ENCODE results near the gene CYP2S1.

Gene CYP2S1

GRCh38 chr19:41195675-41196497, 2.9 kb downstream of the CYP2S1 start:
- ATAC-seq, result no peak

GRCh38 chr19:41198559-41198958, 5.5 kb downstream of the CYP2S1 start:
- no peak for ATAC-seq

DNA sequence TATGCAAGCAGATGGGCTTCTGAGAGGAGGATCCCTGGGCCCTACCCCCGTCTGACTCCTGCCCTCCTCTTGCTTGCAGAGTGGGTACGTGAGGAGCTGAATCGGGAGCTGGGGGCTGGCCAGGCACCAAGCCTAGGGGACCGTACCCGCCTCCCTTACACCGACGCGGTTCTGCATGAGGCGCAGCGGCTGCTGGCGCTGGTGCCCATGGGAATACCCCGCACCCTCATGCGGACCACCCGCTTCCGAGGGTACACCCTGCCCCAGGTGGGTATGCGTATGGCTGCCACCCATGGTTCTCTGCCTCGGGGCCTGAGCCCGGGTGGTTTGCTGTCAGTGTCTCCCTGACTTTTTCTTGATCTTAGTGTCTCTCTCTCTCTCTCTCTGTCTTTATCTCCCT, 10.4 kb downstream of the CYP2S1 start:
- no peak for ATAC-seq

DNA sequence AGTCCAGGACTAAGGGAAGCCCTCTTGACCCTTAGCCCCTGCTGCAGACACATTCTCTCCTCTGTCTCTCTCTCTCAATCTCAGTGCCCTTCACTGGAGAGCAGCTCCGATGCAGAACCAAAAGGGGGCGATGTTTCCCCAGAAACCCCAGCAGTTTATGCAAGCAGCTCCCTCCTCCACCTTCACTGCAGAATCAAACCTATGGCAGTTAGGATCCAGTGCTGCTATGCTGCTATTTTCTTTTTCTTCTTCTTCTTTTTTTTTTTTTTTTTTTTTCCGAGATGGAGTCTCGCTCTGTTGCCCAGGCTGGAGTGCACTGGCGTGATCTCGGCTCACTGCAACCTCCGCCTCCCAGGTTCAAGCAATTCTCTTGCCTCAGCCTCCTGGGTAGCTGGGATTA, 11.3 kb downstream of the CYP2S1 start:
- peak; percentile 97 to 99 for ATAC-seq

DNA sequence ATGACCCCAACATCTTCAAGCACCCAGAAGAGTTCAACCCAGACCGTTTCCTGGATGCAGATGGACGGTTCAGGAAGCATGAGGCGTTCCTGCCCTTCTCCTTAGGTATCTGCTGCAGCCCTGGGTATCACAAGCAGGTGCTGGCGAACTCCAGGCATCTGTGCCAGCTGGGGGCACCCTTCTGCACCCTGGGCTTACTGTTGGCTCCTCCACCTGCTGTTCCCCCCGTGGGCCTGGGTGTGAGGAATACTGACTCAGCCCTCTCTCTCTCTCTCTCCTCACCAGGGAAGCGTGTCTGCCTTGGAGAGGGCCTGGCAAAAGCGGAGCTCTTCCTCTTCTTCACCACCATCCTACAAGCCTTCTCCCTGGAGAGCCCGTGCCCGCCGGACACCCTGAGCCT, 13.0 kb downstream of the CYP2S1 start:
- ATAC-seq, result no peak

DNA sequence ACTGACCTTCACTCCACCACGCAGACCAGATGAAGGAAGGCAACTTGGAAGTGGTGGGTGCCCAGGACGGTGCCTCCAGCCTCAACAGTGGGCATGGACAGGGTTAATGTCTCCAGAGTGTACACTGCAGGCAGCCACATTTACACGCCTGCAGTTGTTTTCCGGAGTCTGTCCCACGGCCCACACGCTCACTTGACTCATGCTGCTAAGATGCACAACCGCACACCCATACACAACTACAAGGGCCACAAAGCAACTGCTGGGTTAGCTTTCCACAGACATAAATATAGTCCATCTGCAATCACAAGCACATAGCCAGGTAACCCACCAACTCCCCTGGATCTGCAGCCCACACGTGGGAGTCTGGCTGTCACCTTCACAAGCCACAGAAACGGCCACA, 13.4 kb downstream of the CYP2S1 start:
- no peak for ATAC-seq

DNA sequence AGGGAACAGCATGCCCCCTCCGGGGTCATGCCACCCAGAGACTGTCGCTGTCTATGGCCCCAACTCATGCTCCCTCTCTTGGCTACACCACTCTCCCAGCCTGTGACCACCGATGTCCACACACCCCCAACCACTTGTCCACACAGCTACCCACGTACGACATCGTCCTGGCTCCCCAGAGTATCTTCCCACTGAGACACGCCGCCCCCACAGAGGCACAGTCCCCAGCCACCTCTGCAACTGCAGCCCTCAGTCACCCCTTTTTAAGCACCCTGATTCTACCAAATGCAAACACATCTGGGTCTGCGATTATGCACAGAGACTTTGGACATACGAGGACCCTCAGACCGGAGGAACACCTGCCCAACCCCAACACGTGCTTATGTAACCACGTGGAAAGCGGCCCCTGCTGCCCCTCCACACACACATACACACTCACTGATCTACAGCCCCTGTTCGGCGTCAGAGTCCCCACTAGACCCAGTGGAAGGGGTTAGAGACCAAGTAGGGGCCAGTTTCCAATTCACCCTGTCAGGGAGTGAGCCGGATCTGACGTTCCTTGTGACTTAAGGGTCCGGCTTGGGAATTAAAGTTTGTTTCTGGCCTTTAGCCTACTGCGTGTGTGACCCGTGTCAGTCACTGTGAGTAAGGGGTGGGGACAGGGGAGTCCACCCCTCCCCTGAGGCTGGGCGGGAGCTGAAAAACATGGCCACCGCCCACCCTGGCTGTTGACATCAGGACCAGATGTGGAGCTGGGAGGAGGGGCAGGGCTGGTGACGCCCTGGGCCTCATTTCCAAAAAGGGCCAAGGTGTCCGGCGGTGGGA, 14.1 kb downstream of the CYP2S1 start:
- no peak for ATAC-seq

DNA sequence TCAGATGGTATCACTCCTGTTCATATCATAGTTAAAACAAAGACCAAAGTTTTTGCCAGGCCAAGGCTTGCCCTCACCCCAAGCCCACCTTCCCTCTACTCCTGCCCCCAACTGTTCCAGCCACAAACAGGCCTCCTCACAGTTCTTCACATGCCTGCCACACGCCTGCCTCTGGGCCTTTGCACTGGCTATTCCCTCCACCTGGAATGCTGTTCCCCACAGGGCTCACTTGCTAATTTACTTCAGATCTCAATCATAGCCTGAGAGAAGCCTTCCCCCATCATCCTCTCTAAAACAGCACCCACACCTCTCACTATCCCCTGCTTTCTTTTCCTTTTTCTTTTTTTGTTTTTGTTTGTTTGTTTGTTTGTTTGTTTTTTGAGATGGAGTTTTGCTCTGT, 21.1 kb downstream of the CYP2S1 start:
- no peak for ATAC-seq

DNA sequence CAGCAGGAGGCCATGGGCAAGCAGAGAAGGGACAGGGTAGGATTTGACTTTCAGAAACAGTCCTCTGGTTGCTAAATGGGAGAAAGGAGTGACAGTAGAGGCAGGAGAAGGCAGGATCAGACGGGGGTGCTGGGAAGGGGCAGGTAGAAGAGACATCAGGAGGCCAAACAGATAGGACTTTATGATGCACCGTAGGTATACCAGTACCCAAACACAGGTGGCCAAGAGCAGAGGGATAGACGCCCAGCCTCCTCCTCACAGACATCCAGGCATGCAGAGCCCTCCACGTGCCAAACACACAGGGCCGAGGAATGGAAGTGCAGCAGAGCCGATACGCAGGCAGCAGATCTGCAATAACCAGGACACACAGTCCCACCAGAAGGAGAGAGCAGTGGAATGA, 24.7 kb downstream of the CYP2S1 start:
- ATAC-seq, result no peak

- ATAC-seq, result no peak
Measured at GRCh38 chr19:41218249-41218614, 25.2 kb downstream of the CYP2S1 start.

- ATAC-seq, result no peak
Measured at GRCh38 chr19:41218615-41219507, 25.8 kb downstream of the CYP2S1 start, which contains the start of gene AXL. AXL (plus strand) TSS chr19:41219223; CDS start chr19:41219393, 170 bp downstream.

DNA sequence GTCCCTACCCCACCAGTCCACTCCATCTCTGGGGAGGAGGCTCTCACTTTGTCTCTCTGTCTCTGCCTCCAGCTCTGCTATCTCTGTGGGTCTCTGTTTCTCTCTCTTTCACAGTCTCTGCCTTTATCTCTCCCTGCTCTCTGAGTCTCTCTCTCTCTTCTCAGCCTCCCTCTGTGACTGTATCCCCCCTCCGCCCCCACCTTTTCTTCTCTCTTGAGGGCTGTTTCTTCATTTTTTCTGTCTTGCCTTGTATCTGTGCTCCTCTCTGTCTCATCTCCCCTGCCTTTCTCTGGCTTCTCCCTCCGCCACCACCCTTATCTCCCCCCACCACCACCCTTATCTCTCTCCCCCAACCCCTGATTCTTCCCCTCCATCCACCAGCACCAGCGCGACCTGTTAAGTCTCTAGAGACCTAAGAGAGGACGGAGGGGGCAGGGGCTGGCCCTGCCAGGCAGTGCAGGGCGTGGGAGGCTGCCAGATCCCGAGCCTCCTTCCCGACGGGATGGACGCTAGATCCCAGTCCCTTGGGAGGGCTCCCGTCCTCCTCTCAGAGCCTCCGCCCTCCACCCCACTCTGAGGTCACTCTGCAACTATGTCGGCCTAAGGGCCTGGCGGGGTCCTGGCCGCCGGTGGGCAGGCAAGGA, 27.0 kb downstream of the CYP2S1 start:
- ATAC-seq, result no peak

DNA sequence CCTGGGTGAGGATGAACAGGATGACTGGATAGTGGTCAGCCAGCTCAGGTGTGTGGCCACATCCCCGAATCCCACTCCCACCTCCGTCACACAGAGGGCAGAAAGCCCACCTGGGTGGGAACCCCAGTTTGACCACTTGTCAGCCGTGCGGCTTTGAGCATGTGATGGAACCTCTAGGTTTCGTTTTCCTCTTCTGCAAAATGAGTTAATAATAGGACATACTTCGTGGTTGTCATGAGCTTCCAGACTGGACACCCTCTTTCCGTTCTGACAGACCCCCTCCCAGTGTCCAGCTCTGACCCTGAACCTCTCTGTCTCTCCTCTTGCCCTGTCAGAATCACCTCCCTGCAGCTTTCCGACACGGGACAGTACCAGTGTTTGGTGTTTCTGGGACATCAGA, 27.8 kb downstream of the CYP2S1 start:
- no peak for ATAC-seq

GRCh38 chr19:41221514-41222205, 28.6 kb downstream of the CYP2S1 start:
- no peak for ATAC-seq

GRCh38 chr19:41222240-41222639, 29.2 kb downstream of the CYP2S1 start:
- no peak for ATAC-seq

GRCh38 chr19:41223431-41224234, 30.6 kb downstream of the CYP2S1 start:
- no peak for ATAC-seq

DNA sequence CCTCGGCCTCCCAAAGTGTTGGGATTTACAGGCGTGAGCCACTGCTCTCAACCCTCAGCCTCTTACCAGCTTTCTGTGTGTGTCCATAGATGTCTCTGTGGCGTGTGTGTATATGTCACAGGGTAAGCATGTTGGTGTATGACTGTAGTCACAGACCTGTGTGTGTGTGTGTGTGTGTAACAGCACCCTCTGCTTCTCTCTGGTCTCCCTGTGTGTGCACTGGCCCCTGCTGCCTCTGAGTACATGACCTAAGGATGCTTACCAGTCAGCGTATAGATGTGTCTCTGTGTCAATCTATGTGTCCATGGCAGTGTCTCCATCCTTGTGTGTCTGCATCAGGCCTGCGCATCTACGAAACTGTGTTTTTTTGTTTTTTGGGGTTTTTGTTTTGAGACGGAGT, 31.6 kb downstream of the CYP2S1 start:
- no peak for ATAC-seq

GRCh38 chr19:41225238-41226052, 32.4 kb downstream of the CYP2S1 start:
- ATAC-seq, result peak; percentile 94 to 96

GRCh38 chr19:41226053-41226873, 33.2 kb downstream of the CYP2S1 start:
- ATAC-seq, result peak in 1 of 2 donors; percentile 2

All from activated CD4-positive, CD25-positive, alpha-beta regulatory T cell treated with anti-CD3 and anti-CD28 coated beads, Interleukin-2, amount 50 U/mL, for 24 hours (primary cell).